CD4-positive, alpha-beta T cell (primary cell): Measurements from ENCODE around the gene AMT. TPM values are rescaled to one million over a fixed set of nuclear protein-coding genes. Genes with fewer than 3 reads are reported as not detected.

Experiments used
- ATAC-seq: fragments of 200-7000 bp; cut with Tn5 transposase; one replicate; pipeline ENCODE4 v1.10.0; 2022; ENCODE audit warnings: mild to moderate bottlenecking; ENCODE audit not compliant: poor library complexity
- CTCF ChIA-PET: fragments of 350-600 bp; sonication (Branson Sonifier 250); formaldehyde crosslinking; loops from one replicate; lab custom pipeline; 2021; ENCODE audit warnings: antibody characterized with exemption, inconsistent platforms; lab: Charles Lee
- POLR2A ChIA-PET: fragments of 350-600 bp; sonication (Branson Sonifier 250); formaldehyde crosslinking; loops from one replicate; lab custom pipeline; 2021; ENCODE audit warnings: antibody characterized with exemption, inconsistent platforms; lab: Charles Lee
- DNase-seq, 14 experiments: peaks; one replicate each; pipeline ENCODE4 v3.0.0-alpha.2; 2013 to 2020; ENCODE audit warnings: mixed read lengths in 2 of 14
- H3K27ac ChIP-seq, 2 donors: one replicate each; pipeline versions ENCODE4 v1.5.1 to v1.7.0; 2013; ENCODE audit warnings: low read length in 2 of 2, low read depth in 1 of 2, mild to moderate bottlenecking in 1 of 2
- H3K27me3 ChIP-seq, 2 experiments: 1 replicate in 1 of 2; 2 replicates in 1 of 2; pipeline versions ENCODE4 v1.6.1 to v1.7.0; 2013; ENCODE audit warnings: low read length in 2 of 2, control low read depth in 1 of 2, mild to moderate bottlenecking in 1 of 2, moderate library complexity in 1 of 2; ENCODE audit not compliant: insufficient read depth in 2 of 2, control insufficient read depth in 1 of 2
- H3K36me3 ChIP-seq: one replicate; pipeline ENCODE4 v1.6.1; 2013; ENCODE audit warnings: low read length, control low read depth; ENCODE audit not compliant: insufficient read depth
- H3K4me1 ChIP-seq: one replicate; pipeline ENCODE4 v1.6.1; 2013; ENCODE audit warnings: low read length, control low read depth; ENCODE audit not compliant: insufficient read depth
- H3K4me3 ChIP-seq: one replicate; pipeline ENCODE4 v1.5.1; 2013; ENCODE audit warnings: mild to moderate bottlenecking, low read length, moderate library complexity
- H3K9me3 ChIP-seq, 2 experiments: 1 replicate in 1 of 2; 2 replicates in 1 of 2; pipeline versions ENCODE4 v1.6.1 to v1.7.0; 2013; ENCODE audit warnings: low read length in 2 of 2, mild to moderate bottlenecking in 2 of 2, control low read depth in 1 of 2, moderate library complexity in 1 of 2; ENCODE audit not compliant: control insufficient read depth in 1 of 2, insufficient read depth in 1 of 2
- H3K27ac Mint-ChIP-seq: one replicate; pipeline ENCODE4 v1.8.0; 2020; ENCODE audit warnings: mixed read lengths
- H3K27me3 Mint-ChIP-seq: one replicate; pipeline ENCODE4 v1.8.0; 2021; ENCODE audit warnings: mixed read lengths
- H3K36me3 Mint-ChIP-seq: one replicate; pipeline ENCODE4 v1.8.0; 2021; ENCODE audit warnings: low read depth, mixed read lengths
- H3K4me1 Mint-ChIP-seq: one replicate; pipeline ENCODE4 v1.8.0; 2021; ENCODE audit warnings: low read depth, mixed read lengths
- H3K4me3 Mint-ChIP-seq: one replicate; pipeline ENCODE4 v1.8.0; 2020; ENCODE audit warnings: mild to moderate bottlenecking, mixed read lengths
- H3K9me3 Mint-ChIP-seq: one replicate; pipeline ENCODE4 v1.8.0; 2020; ENCODE audit warnings: mixed read lengths
- intact Hi-C, 2 experiments: fragments of 100-400 bp; cut with DNase I in 1 of 2; cut with micrococcal nuclease in 1 of 2; formaldehyde crosslinking; loops; one replicate each; pipeline versions ENCODE4 v1.15.1 to v1.9.0; 2023 to 2025; cut with DNase I, micrococcal nuclease
- total RNA-seq, 174 experiments: library from RNA in 2 of 174; stranded (reverse) in 2 of 174; gene quantifications; one replicate each; pipeline ENCODE4 v1.2.3 and lab custom pipeline; 2021 to 2026
- TF ChIP-seq, protein P1 (sequence below): fragments of 200-600 bp; IDR thresholded peaks from one replicate; pipeline ENCODE4 v1.8.0; 2022; ENCODE audit warnings: antibody characterized with exemption, mild to moderate bottlenecking

Gene AMT
- total RNA-seq, 2 experiments from 2014 or later, result 10.5 to 12.7 TPM

GRCh38 chr3:49465270-49466034 is 43.2 kb upstream of the AMT start:
- POLR2A ChIA-PET, result no interaction called here
- H3K4me3 Mint-ChIP-seq, result no peak overlapping the region

DNA sequence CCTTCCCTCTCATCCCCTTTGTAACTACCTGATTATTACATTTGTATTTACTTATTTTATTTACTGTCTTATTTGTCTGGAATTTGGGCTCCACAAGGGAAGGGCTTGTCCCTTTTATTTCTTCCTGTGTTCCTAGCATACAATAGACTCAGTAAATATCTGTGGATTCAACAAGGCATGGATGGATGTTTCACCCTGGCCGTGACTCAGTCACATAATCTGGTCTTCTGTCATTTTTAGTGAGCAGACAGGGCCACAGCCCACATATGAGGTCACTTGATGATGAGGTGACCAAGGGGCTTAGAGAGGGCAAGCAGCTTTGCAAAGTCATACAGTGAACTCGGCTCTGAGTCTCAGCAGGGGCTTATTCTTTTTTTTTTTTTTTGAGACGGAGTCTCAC is 39.9 kb upstream of the AMT start:
- Mint-ChIP-seq H3K4me3 (no peak overlapping the region), H3K9me3 (no peaks in the 10 kb centered on the region), H3K27me3 (no peaks in the 10 kb centered on the region), H3K36me3 (no peaks in the 10 kb centered on the region), H3K27ac (no peak overlapping the region), H3K4me1 (no peaks in the 10 kb centered on the region)
- CTCF ChIA-PET, result no interaction called here
- no peaks in the 10 kb centered on the region for H3K36me3 ChIP-seq
- intact Hi-C loops, result no loop called here
- H3K27ac ChIP-seq, result no peak overlapping the region
- TF ChIP-seq, protein P1, sequence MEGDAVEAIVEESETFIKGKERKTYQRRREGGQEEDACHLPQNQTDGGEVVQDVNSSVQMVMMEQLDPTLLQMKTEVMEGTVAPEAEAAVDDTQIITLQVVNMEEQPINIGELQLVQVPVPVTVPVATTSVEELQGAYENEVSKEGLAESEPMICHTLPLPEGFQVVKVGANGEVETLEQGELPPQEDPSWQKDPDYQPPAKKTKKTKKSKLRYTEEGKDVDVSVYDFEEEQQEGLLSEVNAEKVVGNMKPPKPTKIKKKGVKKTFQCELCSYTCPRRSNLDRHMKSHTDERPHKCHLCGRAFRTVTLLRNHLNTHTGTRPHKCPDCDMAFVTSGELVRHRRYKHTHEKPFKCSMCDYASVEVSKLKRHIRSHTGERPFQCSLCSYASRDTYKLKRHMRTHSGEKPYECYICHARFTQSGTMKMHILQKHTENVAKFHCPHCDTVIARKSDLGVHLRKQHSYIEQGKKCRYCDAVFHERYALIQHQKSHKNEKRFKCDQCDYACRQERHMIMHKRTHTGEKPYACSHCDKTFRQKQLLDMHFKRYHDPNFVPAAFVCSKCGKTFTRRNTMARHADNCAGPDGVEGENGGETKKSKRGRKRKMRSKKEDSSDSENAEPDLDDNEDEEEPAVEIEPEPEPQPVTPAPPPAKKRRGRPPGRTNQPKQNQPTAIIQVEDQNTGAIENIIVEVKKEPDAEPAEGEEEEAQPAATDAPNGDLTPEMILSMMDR, result no peak
- ATAC-seq (no peak), DNase-seq (no peak)
- H3K4me1 ChIP-seq, result no peaks in the 10 kb centered on the region
- POLR2A ChIA-PET, result no interaction called here
- H3K27me3 ChIP-seq, result no peaks in the 10 kb centered on the region
- H3K4me3 ChIP-seq, result no peak overlapping the region
- no peaks in the 10 kb centered on the region for H3K9me3 ChIP-seq

More at GRCh38 chr3:49465270-49466034, 43.2 kb upstream of the AMT start:
- Histone ChIP-seq H3K4me3 (no peak overlapping the region), H3K4me1 (peaks cover 9% of the 10 kb centered on the region), H3K27ac (no peak overlapping the region), H3K36me3 (no peaks in the 10 kb centered on the region), H3K9me3 (no peaks in the 10 kb centered on the region), H3K27me3 (no peaks in the 10 kb centered on the region)
- H3K4me1 Mint-ChIP-seq, result peaks cover 6% of the 10 kb centered on the region
- H3K36me3 Mint-ChIP-seq, result no peaks in the 10 kb centered on the region
- TF ChIP-seq, protein P1, result no peak
- H3K27ac Mint-ChIP-seq, result no peak overlapping the region
- H3K27me3 Mint-ChIP-seq, result no peaks in the 10 kb centered on the region
- intact Hi-C loops, result loop anchor here in 1 of 2 experiments (5.0 kb wide), 1 partner anchor 293 kb away; the partner anchor contains the start of gene KLHDC8B
- no peak for DNase-seq
- CTCF ChIA-PET, result no interaction called here
- H3K9me3 Mint-ChIP-seq, result no peaks in the 10 kb centered on the region
- ATAC-seq, result no peak

DNA sequence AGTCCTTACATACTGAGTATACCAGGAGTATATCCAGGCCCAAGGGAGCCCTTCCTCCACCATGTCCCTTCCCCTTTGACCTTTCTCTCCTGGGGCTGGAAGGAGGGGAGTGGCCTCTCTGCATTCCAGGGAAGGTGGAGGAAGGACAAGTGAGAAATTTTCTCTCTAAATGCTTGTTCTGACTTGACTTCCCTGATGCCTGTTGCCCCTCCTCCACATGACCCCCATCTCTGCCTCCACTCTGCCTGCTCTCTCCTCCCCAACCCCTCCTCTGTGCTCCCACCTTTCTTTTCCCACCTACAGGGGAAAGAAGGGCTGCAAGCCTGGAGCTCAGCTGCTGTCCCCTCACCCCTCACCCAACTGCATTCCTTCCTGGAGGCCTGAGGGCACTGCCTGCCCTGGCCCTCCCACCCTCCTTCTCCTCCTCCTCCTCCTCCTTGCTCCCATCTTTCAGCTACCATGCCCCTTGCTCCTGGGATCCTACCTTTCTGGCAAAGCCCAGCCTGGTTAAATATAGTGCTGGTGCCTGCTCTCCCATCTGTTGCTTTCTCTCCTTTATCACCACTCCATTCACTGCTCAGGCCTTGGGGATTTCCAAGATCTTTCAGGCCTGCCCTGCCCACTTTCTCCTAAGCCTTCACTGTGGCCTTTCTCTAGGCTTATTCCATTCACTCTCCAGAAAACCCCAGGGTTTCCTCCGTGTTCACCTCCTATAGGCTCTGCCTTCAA is 39.3 kb upstream of the AMT start:
- no peaks in the 10 kb centered on the region for H3K36me3 Mint-ChIP-seq
- intact Hi-C loops, result no loop called here
- Histone ChIP-seq H3K27ac (no peak overlapping the region), H3K4me1 (no peaks in the 10 kb centered on the region), H3K36me3 (no peaks in the 10 kb centered on the region), H3K4me3 (no peak overlapping the region), H3K9me3 (no peaks in the 10 kb centered on the region), H3K27me3 (no peaks in the 10 kb centered on the region)
- ATAC-seq (no peak), DNase-seq (no peak)
- TF ChIP-seq, protein P1, result no peak
- H3K4me3 Mint-ChIP-seq, result no peak overlapping the region
- ChIA-PET CTCF (no interaction called here), POLR2A (no interaction called here)
- H3K27me3 Mint-ChIP-seq, result no peaks in the 10 kb centered on the region
- H3K4me1 Mint-ChIP-seq, result no peaks in the 10 kb centered on the region
- H3K9me3 Mint-ChIP-seq, result no peaks in the 10 kb centered on the region
- H3K27ac Mint-ChIP-seq, result no peak overlapping the region
